Measurements from ENCODE around the gene HNRNPF. TPM values are rescaled to one million over a fixed set of nuclear protein-coding genes. Genes with fewer than 3 reads are reported as not detected.

The HNRNPF gene
- total RNA-seq, 6 donors from 2014 or later, result 80.7 to 225 (median 177) TPM

DNA sequence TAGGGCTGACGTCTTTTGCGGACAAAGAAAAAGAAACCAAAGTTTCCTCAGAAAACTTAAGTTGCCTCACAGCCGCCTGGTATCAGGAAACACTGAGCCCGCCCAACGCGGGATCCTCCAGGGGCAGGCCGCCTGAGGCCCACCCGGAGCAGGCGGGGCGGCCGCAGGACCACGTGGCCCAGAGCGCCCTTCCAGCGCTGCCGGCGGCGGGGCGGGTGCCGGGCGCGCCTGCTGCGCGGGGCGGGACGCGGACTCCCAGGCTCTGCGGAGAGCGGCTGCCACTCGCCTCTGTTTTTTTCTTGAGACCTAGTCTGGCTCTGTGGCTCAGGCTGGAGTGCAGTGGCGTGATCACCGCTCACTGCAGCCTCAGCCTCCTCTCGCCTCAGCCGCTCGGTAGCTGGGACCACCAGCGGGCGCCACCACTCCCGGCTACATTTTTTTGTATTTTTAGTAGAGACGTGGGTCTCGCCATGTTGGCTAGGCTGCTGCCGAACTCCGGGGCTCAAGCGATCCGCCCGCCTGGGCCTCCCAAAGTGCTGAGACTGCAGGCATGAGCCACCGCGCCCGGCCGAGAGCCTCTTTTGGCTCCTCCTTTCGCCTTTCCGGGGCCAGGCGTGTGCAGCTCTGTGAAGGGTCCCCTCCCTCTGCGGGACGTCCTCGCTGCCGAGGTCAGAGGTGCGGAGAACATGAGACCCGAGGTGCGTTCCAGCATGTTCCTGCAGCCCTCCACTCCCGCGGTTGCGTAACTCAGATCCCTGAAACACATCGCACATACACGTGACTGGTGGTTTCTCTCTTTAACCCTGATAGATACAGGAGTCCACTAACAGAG is 11.6 kb upstream of the HNRNPF start:
- ATAC-seq (ENCODE audit: low FRiP score in 2 of 2), result peak; percentile 96 to 98
- Histone ChIP-seq H3K4me1 (peaks cover 13 to 16% (median 14%) of the 10 kb centered on the region in 4 donors), H3K27me3 (no peaks in the 10 kb centered on the region), H3K36me3 (no peaks in the 10 kb centered on the region), H3K4me3 (peak overlapping the region; percentile 55 to 71 (median 58)), H3K9me3 (no peaks in the 10 kb centered on the region), H3K27ac (peak overlapping the region; percentile 93 to 99 (median 97))
- peak; percentile 94 to 97 for DNase-seq
- WGBS, 2 donors, result 0% methylated on average over 20 to 52 of the region's 63 CpGs
- TF ChIP-seq, protein P1, sequence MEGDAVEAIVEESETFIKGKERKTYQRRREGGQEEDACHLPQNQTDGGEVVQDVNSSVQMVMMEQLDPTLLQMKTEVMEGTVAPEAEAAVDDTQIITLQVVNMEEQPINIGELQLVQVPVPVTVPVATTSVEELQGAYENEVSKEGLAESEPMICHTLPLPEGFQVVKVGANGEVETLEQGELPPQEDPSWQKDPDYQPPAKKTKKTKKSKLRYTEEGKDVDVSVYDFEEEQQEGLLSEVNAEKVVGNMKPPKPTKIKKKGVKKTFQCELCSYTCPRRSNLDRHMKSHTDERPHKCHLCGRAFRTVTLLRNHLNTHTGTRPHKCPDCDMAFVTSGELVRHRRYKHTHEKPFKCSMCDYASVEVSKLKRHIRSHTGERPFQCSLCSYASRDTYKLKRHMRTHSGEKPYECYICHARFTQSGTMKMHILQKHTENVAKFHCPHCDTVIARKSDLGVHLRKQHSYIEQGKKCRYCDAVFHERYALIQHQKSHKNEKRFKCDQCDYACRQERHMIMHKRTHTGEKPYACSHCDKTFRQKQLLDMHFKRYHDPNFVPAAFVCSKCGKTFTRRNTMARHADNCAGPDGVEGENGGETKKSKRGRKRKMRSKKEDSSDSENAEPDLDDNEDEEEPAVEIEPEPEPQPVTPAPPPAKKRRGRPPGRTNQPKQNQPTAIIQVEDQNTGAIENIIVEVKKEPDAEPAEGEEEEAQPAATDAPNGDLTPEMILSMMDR (IDR thresholded peaks at IDR 0.05), result peak in 3 of 6 experiments; percentile 8 to 24 (median 10)
- TF ChIP-seq POLR2A (IDR thresholded peaks at IDR 0.05) (peak; percentile 54 to 87 (median 70)), POLR2AphosphoS5 (IDR thresholded peaks at IDR 0.05) (peak; percentile 75 to 85), EP300 (IDR thresholded peaks at IDR 0.05) (peak in 2 of 4 donors; percentile 32 to 90)

DNA sequence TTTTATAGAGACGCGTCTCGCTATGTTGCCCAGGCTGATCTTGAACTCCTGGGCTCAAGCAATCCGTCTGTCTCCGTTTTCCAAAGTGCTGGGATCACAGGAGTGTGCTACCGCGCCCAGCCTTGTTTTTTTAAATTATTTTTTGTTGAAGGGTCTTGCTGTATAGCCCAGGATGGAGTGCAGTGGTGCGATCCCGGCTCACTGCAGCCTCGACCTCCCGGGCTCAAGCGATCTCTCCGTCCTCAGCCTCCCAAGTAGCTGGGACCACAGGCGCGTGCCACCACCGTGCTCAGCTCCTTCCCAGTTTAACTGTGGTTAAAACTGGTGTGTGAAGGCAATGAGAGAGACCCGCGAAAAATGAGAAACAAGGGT is 11.0 kb upstream of the HNRNPF start:
- ATAC-seq (ENCODE audit: low FRiP score in 2 of 2), result no peak

GRCh38 chr10:43417950-43418768 is 9.2 kb upstream of the HNRNPF start:
- no peak for ATAC-seq (ENCODE audit: low FRiP score in 2 of 2)
- no peaks in the 10 kb centered on the region for H3K9me3 ChIP-seq
- TF ChIP-seq POLR2A (IDR thresholded peaks at IDR 0.05) (no peak), EP300 (IDR thresholded peaks at IDR 0.05) (no peak), POLR2AphosphoS5 (IDR thresholded peaks at IDR 0.05) (no peak)
- TF ChIP-seq, protein P1 (IDR thresholded peaks at IDR 0.05), result no peak
- peaks cover 13 to 16% (median 14%) of the 10 kb centered on the region in 4 donors for H3K4me1 ChIP-seq
- H3K27me3 ChIP-seq, result no peaks in the 10 kb centered on the region
- 67 to 70% methylated on average over 14 of the region's 14 CpGs for WGBS, 2 donors
- DNase-seq, result peak in 1 of 2 donors; percentile 34
- H3K4me3 ChIP-seq, result no peak overlapping the region
- no peaks in the 10 kb centered on the region for H3K36me3 ChIP-seq
- H3K27ac ChIP-seq, result peak overlapping the region; percentile 38 to 71 (median 62)

More for the DNA sequence above, 11.0 kb upstream of the HNRNPF start:
- peak overlapping the region in 3 of 4 donors; percentile 55 to 71 (median 60) for H3K4me3 ChIP-seq
- peak overlapping the region; percentile 93 to 99 (median 97) for H3K27ac ChIP-seq
- no peaks in the 10 kb centered on the region for H3K36me3 ChIP-seq
- H3K4me1 ChIP-seq, result peaks cover 13 to 16% (median 14%) of the 10 kb centered on the region in 4 donors
- H3K27me3 ChIP-seq, result no peaks in the 10 kb centered on the region
- no peak for DNase-seq
- TF ChIP-seq, protein P1 (IDR thresholded peaks at IDR 0.05), result no peak
- TF ChIP-seq POLR2AphosphoS5 (IDR thresholded peaks at IDR 0.05) (no peak), POLR2A (IDR thresholded peaks at IDR 0.05) (no peak), EP300 (IDR thresholded peaks at IDR 0.05) (no peak)
- WGBS, 2 donors, result 63 to 66% methylated on average over 18 of the region's 18 CpGs
- no peaks in the 10 kb centered on the region for H3K9me3 ChIP-seq

GRCh38 chr10:43415544-43415943 is 6.6 kb upstream of the HNRNPF start:
- no peaks in the 10 kb centered on the region for H3K9me3 ChIP-seq
- H3K4me1 ChIP-seq, result peaks cover 5 to 8% (median 7%) of the 10 kb centered on the region in 4 donors
- H3K4me3 ChIP-seq, result no peak overlapping the region
- no peak overlapping the region for H3K27ac ChIP-seq
- ATAC-seq (ENCODE audit: low FRiP score in 2 of 2), result no peak
- no peaks in the 10 kb centered on the region for H3K36me3 ChIP-seq
- no peaks in the 10 kb centered on the region for H3K27me3 ChIP-seq
- DNase-seq, result no peak
- TF ChIP-seq POLR2AphosphoS5 (IDR thresholded peaks at IDR 0.05) (no peak), POLR2A (IDR thresholded peaks at IDR 0.05) (no peak), EP300 (IDR thresholded peaks at IDR 0.05) (no peak)
- TF ChIP-seq, protein P1 (IDR thresholded peaks at IDR 0.05), result no peak
- 81 to 87% methylated on average over 10 of the region's 10 CpGs for WGBS, 2 donors
